ENCODE measurements around the gene ZDHHC24. TPM values are rescaled to one million over a fixed set of nuclear protein-coding genes. Genes with fewer than 3 reads are reported as not detected.
"Not testable (repeated sequence)": the region's sequence is repeated elsewhere in the genome, so short reads cannot be mapped to it uniquely, and the experiment has no call there.

Gene ZDHHC24, protein sequence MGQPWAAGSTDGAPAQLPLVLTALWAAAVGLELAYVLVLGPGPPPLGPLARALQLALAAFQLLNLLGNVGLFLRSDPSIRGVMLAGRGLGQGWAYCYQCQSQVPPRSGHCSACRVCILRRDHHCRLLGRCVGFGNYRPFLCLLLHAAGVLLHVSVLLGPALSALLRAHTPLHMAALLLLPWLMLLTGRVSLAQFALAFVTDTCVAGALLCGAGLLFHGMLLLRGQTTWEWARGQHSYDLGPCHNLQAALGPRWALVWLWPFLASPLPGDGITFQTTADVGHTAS
- total RNA-seq = 14.6 and 15.6 TPM in 2 replicates

DNA sequence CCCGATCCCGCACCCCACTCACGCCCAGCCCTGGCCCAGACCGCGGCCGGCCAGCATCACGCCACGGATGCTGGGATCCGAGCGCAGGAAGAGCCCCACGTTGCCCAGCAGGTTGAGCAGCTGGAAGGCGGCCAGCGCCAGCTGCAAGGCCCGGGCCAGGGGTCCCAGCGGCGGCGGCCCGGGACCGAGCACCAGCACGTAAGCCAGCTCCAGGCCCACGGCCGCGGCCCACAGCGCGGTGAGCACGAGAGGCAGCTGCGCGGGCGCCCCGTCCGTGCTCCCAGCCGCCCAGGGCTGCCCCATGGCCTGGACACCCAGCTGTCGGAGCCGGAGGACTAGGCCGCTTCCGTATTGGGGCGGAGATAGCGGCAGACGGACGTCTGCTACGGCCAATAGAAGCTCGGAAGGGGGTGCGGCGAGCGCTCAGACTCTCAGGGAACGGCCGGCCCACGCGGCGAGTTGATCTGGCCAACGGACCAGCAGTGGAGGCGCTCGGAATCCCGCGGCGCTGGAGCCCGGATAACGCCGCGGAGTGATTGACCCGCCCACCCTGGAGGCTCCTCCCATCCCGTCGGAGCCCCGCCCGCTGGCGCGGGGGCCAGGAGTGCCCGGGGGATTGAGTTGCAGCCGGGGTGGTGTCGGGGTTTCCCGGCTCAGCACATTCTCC lies at the start of gene ZDHHC24:
ZDHHC24 (minus strand) TSS at position 348 of the 667 bp plus-strand sequence; CDS start at position 303, 45 bp downstream.
- peak; percentile 86 for DNase-seq (ENCODE audit: low spot score)
- intact Hi-C loops (cut with micrococcal nuclease) = loop anchor here (1.0 kb wide), 11 partner anchors 13 to 198 kb away; partner anchors contain the start of genes BBS1, CCDC87, CCS and CTSF
- Mint-ChIP-seq H3K36me3 (ENCODE audit: low read depth) (peaks cover 20% of the 10 kb centered on the region), H3K4me3 (peak within 1 kb of the TSS; percentile 88), H3K4me1 (ENCODE audit: low read depth) (peaks cover 28% of the 10 kb centered on the region), H3K27ac (peak within 1 kb of the TSS; percentile 47), H3K27me3 (ENCODE audit: insufficient read depth) (peaks cover 10% of the 10 kb centered on the region), H3K9me3 (no peaks in the 10 kb centered on the region)

DNA sequence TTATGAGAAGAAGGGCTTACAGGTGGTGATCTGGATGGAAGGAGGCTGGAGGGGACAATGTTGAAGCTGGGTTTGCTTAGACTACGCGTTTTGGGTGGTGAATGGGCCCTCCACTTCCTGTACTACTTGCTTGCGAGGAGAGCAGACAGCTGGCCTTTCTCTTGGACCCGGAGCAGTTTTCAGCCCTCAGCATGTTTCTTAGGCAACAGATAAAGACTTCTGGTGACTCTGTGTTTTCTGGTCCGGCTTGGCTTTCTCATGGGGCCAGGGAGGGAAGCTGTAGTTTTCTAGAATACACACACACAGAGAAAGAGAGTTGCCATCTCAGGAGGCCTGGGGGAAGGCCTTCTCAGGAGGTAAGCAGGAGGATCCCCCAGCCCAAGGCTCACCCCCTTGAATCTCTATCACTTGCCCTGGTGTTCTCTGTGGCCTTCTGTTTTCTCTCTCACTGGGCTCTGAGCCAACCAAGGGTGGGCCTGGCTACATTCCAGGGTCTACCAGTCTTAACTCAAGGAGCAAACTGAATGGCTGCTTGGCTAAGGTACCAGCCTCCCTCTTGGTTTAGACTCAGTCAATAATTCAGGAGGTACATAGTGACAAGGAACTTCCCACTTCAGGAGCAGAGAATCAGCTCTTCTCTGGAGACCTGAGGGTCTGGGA lies 49.5 kb upstream of the ZDHHC24 start:
- peaks cover 4% of the 10 kb centered on the region for H3K36me3 Mint-ChIP-seq (ENCODE audit: low read depth)
- no peak for DNase-seq (ENCODE audit: low spot score)
- H3K4me3 Mint-ChIP-seq = peak overlapping the region; percentile 72
- no peaks in the 10 kb centered on the region for H3K27me3 Mint-ChIP-seq (ENCODE audit: insufficient read depth)
- no peaks in the 10 kb centered on the region for H3K9me3 Mint-ChIP-seq
- intact Hi-C loops (cut with micrococcal nuclease) = no loop called here
- peak overlapping the region; percentile 68 for H3K27ac Mint-ChIP-seq
- H3K4me1 Mint-ChIP-seq (ENCODE audit: low read depth) = peaks cover 30% of the 10 kb centered on the region

DNA sequence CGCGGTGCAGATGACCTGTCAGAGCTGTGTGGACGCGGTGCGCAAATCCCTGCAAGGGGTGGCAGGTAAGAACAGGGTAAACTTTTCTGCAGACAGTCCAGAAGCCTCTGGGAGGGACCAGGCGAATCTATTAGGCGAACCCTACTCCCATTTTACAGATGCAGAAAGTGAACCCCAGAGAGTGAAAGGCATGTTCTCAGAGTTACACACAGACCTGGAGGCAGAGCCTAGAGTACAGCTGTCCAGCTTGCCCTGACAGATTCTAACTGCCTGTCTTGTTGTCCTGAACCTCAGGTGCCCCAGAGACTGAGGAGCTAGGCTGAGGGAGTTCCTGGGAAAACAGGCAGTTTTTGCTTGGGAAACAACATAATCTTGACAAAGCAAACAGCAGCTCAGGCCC lies 47.8 kb upstream of the ZDHHC24 start:
- Mint-ChIP-seq H3K4me3 (peak overlapping the region; percentile 100), H3K27me3 (ENCODE audit: insufficient read depth) (no peaks in the 10 kb centered on the region), H3K27ac (peak overlapping the region; percentile 97), H3K9me3 (no peaks in the 10 kb centered on the region), H3K36me3 (ENCODE audit: low read depth) (peaks cover 3% of the 10 kb centered on the region), H3K4me1 (ENCODE audit: low read depth) (peaks cover 30% of the 10 kb centered on the region)
- no peak for DNase-seq (ENCODE audit: low spot score)
- intact Hi-C loops (cut with micrococcal nuclease) = loop anchor here (1.0 to 2.0 kb wide), 6 partner anchors 23 to 249 kb away; partner anchors contain the start of genes ACTN3, RBM14, RBM4 and RCE1

DNA sequence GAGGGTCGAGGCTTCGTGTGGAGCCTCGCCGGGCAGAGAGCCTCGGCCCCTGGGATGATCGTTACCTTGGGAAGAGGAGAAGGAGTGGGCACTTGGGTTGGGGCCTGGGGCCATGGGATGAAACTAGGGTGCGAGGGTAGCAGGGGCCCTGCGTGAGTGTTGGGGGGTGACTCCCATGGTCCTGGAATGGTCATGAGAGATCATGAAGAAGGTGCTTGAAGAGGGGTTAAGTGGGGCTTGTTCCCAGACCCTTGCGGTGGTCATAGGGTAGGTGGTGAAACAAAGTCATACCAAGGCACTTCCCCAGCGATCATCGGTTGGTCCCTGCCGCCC lies 47.4 kb upstream of the ZDHHC24 start:
- peaks cover 30% of the 10 kb centered on the region for H3K4me1 Mint-ChIP-seq (ENCODE audit: low read depth)
- peaks cover 3% of the 10 kb centered on the region for H3K36me3 Mint-ChIP-seq (ENCODE audit: low read depth)
- H3K9me3 Mint-ChIP-seq = no peaks in the 10 kb centered on the region
- intact Hi-C loops (cut with micrococcal nuclease) = loop anchor here (1.0 to 2.0 kb wide), 6 partner anchors 23 to 250 kb away; partner anchors contain the start of genes ACTN3, RBM14, RBM4 and RCE1
- H3K4me3 Mint-ChIP-seq = peak overlapping the region; percentile 100
- no peak for DNase-seq (ENCODE audit: low spot score)
- H3K27ac Mint-ChIP-seq = peak overlapping the region; percentile 97
- no peaks in the 10 kb centered on the region for H3K27me3 Mint-ChIP-seq (ENCODE audit: insufficient read depth)

DNA sequence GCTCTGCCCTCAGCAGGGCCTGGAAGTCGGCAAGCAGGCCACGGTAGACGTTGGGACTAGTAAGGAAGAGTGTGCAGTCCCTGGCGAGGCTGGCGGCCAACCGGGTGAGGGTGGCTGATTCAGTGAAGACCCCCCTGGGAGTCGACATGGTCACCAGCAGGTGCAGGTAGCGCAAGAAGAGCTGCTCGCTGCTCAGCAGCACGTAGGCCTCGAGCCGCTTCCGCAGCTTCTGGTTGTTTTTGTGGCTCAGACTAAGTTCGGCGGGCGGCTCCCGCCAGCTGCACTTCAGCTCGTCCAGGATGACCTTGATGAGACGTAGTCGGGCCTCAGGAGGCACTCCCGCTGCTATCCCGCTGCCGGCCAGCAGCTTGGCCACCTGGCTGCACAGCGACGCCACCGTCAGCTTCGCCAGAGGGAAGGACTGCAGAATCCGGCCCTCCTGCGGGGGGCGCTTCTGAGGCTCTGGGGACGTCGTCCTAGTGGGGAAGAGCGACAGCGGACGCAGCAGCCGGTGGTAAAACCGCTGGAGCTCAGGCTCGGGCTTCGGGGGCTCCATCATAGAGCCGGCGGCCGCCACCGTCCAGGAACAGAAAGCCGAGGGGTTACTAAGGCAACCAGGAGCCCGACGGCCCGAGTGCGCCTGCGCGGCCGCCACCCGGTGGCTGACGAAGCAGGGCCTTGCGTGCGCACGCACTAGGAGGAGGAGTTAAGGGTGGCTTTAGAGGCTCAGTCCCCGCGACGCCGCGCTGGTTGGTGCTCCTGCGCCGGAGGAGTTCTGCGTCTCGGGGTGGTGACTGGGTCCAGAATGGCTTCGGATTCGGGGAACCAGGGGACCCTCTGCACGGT lies 46.8 kb upstream of the ZDHHC24 start, which contains the start of the genes CCDC87 and CCS:
CCDC87 (minus strand) TSS at position 607 of the 846 bp plus-strand sequence; CDS start at position 559, 48 bp downstream.
CCS (plus strand) TSS at position 729 of the 846 bp plus-strand sequence; CDS start at position 806, 77 bp downstream.
- Mint-ChIP-seq H3K27me3 (ENCODE audit: insufficient read depth) (no peaks in the 10 kb centered on the region), H3K27ac (peak within 1 kb of the TSS; percentile 97), H3K4me1 (ENCODE audit: low read depth) (peaks cover 30% of the 10 kb centered on the region), H3K9me3 (no peaks in the 10 kb centered on the region), H3K36me3 (ENCODE audit: low read depth) (peaks cover 3% of the 10 kb centered on the region), H3K4me3 (peak within 1 kb of the TSS; percentile 100)
- peak; percentile 96 for DNase-seq (ENCODE audit: low spot score)
- intact Hi-C loops (cut with micrococcal nuclease) = loop anchor here (1.0 to 2.0 kb wide), 6 partner anchors 24 to 250 kb away; partner anchors contain the start of genes ACTN3, RBM14, RBM4 and RCE1

DNA sequence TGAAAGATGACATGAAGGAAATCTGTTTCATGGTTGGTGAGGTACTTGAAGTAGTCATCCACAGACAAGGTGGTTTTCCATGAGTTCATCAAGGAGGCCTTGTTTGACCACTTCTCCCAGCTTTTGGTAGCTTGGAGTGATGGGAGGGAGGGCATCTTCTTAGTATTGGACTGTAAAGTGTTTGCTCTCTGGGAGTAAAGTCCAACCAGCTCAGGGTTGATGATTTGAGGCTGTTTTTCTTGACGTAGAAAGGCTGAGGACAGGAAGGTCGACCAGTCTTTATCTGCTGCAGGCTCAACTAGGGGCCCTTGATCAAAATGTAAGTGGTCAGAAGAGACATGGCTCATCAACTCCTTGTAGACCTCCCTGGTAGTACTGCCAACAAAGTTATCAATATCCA lies 45.3 kb upstream of the ZDHHC24 start:
- intact Hi-C loops (cut with micrococcal nuclease) = no loop called here

DNA sequence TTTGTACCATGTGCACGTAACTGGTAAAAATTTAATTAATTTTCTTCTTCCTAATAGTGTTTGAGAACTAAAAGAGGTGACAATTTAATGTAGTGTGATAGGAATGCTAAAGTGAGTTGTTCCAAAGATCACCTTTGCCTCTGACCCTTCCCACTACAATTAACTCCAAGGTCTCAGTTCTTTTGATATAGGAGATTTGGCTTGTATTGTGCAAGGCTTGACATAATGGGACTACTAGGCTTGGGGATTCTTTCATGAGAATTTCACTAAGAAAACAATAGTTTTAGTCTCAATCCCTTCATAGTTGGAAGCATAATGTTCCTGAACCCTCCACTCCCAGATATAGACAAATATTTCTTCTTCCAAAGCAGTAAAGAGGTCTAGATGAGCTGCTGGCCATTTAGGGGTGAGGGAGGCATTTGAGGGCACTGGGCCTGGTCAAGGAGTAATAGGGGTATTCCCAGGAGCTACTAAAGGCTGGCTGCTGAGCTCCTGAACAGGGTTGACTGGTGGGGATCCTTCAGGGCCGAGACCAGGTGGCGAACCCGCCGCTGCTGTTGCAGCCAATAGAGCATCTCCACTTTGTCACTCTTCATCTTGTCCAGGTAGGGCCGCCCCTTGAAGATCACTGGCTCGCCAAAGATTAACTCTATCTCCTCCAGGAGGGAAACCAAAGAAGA lies 44.3 kb upstream of the ZDHHC24 start:
- H3K4me1 Mint-ChIP-seq (ENCODE audit: low read depth) = peaks cover 24% of the 10 kb centered on the region
- intact Hi-C loops (cut with micrococcal nuclease) = no loop called here
- peaks cover 3% of the 10 kb centered on the region for H3K36me3 Mint-ChIP-seq (ENCODE audit: low read depth)

More for the DNA sequence above, 45.3 kb upstream of the ZDHHC24 start:
- H3K36me3 Mint-ChIP-seq (ENCODE audit: low read depth) = peaks cover 3% of the 10 kb centered on the region
- DNase-seq (ENCODE audit: low spot score) = no peak
- peaks cover 30% of the 10 kb centered on the region for H3K4me1 Mint-ChIP-seq (ENCODE audit: low read depth)
- no peak overlapping the region for H3K4me3 Mint-ChIP-seq
- H3K27ac Mint-ChIP-seq = no peak overlapping the region
- H3K9me3 Mint-ChIP-seq = no peaks in the 10 kb centered on the region
- no peaks in the 10 kb centered on the region for H3K27me3 Mint-ChIP-seq (ENCODE audit: insufficient read depth)

DNA sequence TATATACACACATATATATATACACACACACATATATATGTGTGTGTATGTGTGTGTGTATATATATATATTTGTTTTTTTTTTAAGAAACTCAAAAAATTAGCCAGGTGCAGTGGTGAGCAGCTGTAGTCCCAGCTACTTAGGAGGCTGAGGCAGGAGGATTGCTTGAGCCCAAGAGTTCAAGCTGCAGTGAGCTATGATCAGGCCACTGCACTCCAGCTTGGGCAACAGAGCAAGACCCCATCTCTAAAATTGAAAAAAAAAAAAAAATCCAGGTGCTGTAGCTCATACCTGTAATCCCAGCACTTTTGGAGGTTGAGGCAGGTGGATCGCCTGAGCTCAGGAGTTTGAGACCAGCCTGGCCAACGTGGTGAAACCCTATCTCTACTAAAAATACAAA lies 43.5 kb upstream of the ZDHHC24 start:
- H3K36me3 Mint-ChIP-seq (ENCODE audit: low read depth); H3K27me3 Mint-ChIP-seq (ENCODE audit: insufficient read depth); DNase-seq (ENCODE audit: low spot score); intact Hi-C loops (cut with micrococcal nuclease); H3K9me3 Mint-ChIP-seq; H3K4me3 Mint-ChIP-seq; H3K27ac Mint-ChIP-seq: not testable (repeated sequence)
- H3K4me1 Mint-ChIP-seq (ENCODE audit: low read depth) = peaks cover 17% of the 10 kb centered on the region

More for the DNA sequence above, 44.3 kb upstream of the ZDHHC24 start:
- Mint-ChIP-seq H3K27ac (no peak overlapping the region), H3K4me3 (no peak overlapping the region), H3K27me3 (ENCODE audit: insufficient read depth) (no peaks in the 10 kb centered on the region), H3K9me3 (no peaks in the 10 kb centered on the region)
- DNase-seq (ENCODE audit: low spot score) = no peak

DNA sequence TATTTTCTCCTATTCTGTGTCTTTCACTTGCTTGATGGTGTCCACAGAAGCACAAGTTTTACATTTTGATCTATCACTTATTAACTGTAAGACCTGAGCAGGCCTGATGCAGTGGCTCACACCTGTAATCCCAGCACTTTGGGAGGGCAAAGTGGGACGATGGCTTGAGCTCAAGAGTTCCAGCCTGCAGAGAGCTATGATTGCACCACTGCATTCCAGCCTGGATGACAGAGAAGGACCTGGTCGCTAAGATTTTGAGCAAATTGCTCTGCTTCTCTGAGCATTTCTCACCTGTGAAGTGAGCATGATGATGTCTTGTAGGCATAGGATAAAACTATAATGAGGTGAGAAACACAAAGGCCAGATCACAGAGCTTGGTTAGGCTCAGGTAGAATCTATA lies 40.3 kb upstream of the ZDHHC24 start:
- Mint-ChIP-seq H3K27me3 (ENCODE audit: insufficient read depth) (peaks cover 2% of the 10 kb centered on the region), H3K9me3 (peaks cover 9% of the 10 kb centered on the region), H3K27ac (no peak overlapping the region), H3K4me3 (no peak overlapping the region), H3K36me3 (ENCODE audit: low read depth) (peaks cover 3% of the 10 kb centered on the region), H3K4me1 (ENCODE audit: low read depth) (peaks cover under 1% of the 10 kb centered on the region)
- intact Hi-C loops (cut with micrococcal nuclease) = no loop called here
- no peak for DNase-seq (ENCODE audit: low spot score)

DNA sequence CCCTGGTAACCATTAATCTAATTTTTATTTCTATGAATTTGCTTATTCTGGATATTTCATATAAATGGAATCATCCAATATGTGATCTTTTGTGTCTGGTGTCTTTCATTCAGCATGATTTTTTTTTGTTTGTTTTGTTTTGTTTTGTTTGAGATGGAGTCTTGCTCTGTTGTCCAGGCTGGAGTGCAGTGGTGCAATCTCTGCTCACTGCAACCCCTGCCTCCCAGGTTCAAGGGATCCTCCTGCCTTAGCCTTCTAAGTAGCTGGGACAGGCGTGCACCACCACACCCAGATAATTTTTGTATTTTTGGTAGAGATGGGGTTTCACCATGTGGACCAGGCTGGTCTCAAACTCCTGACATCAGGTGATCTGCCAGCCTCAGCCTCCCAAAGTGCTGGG lies 39.6 kb upstream of the ZDHHC24 start:
- H3K4me3 Mint-ChIP-seq; DNase-seq (ENCODE audit: low spot score); H3K27ac Mint-ChIP-seq; H3K27me3 Mint-ChIP-seq (ENCODE audit: insufficient read depth); H3K36me3 Mint-ChIP-seq (ENCODE audit: low read depth); H3K4me1 Mint-ChIP-seq (ENCODE audit: low read depth); intact Hi-C loops (cut with micrococcal nuclease); H3K9me3 Mint-ChIP-seq: not testable (repeated sequence)

DNA sequence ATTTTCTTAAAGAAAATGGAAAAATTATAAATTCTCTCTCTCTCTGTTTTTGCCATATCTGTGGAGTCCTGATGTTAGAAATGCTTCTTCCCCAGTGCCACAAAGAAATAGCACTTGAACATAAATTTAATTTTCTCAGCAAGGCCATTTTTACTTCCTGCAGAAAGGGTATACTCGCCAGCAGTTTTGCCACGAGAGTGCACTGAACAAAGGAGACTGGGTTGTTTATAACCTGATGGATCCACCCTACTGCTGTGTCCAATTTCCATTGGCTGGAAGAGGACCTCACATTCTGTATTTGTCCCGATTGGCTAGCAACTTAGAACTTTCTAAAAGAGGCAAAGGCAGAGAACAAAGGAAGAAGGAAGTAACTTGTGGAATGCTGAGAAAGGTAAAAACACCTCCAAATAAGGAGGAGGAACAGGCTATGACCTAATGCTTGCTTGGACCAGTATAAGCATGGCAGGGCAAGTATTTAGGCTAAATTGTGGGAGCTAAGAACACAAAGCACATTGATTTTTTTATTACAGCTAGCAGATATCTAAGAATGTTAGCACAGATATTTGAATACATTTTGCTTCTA lies 36.8 kb upstream of the ZDHHC24 start:
- DNase-seq (ENCODE audit: low spot score); H3K36me3 Mint-ChIP-seq (ENCODE audit: low read depth); H3K27ac Mint-ChIP-seq; intact Hi-C loops (cut with micrococcal nuclease); H3K9me3 Mint-ChIP-seq; H3K4me3 Mint-ChIP-seq: not testable (repeated sequence)
- Mint-ChIP-seq H3K4me1 (ENCODE audit: low read depth) (peaks cover 14% of the 10 kb centered on the region), H3K27me3 (ENCODE audit: insufficient read depth) (peaks cover 12% of the 10 kb centered on the region)

All from activated T-helper 1 cell treated with anti-CD3 and anti-CD28 coated beads, Interleukin-12 subunit alpha, Interleukin-12 subunit beta, Interleukin-2, Interleukin-4 antibody, amounts not matched to agents 30 ng/mL and 10 ng/mL and 1 ng/mL, durations not matched to agents 14 hours and 24 hours and 36 hours (primary cell).